Islet precursor cell (in vitro differentiated cells): ENCODE measurements around the gene CTXND1.

Source experiments
- DNase-seq: peaks from one replicate; pipeline ENCODE4 v3.0.0-alpha.2; 2018

The CTXND1 gene

GRCh38 chr15:80208758-80209734 is 43.0 kb downstream of the CTXND1 start:
- peak; percentile 79 for DNase-seq

GRCh38 chr15:80207887-80208286 is 44.1 kb downstream of the CTXND1 start:
- DNase-seq = no peak

GRCh38 chr15:80204231-80204630 is 47.8 kb downstream of the CTXND1 start:
- DNase-seq = peak; percentile 22

GRCh38 chr15:80203361-80203885 is 48.6 kb downstream of the CTXND1 start:
- peak; percentile 41 for DNase-seq

- DNase-seq = peak; percentile 53
Observed at GRCh38 chr15:80202641-80203360, 49.2 kb downstream of the CTXND1 start.

- DNase-seq = peak; percentile 16
Observed at GRCh38 chr15:80202016-80202315, 50.0 kb downstream of the CTXND1 start.

GRCh38 chr15:80201256-80202015 is 50.6 kb downstream of the CTXND1 start:
- peak; percentile 43 for DNase-seq

- no peak for DNase-seq
Observed at GRCh38 chr15:80199869-80200268, 52.1 kb downstream of the CTXND1 start.

- DNase-seq = peak; percentile 52
Observed at GRCh38 chr15:80199366-80199765, 52.6 kb downstream of the CTXND1 start.

- DNase-seq = peak; percentile 11
Observed at GRCh38 chr15:80194914-80195313, 57.1 kb downstream of the CTXND1 start.

GRCh38 chr15:80194186-80194585 is 57.8 kb downstream of the CTXND1 start:
- DNase-seq = peak; percentile 13

- DNase-seq = peak; percentile 21
Observed at GRCh38 chr15:80191897-80192595, 60.0 kb downstream of the CTXND1 start.

- no peak for DNase-seq
Observed at GRCh38 chr15:80191198-80191597, 60.8 kb downstream of the CTXND1 start.

- DNase-seq = no peak
Observed at GRCh38 chr15:80188251-80188650, 63.8 kb downstream of the CTXND1 start.

GRCh38 chr15:80186597-80186996 is 65.4 kb downstream of the CTXND1 start:
- DNase-seq = peak; percentile 1

GRCh38 chr15:80186066-80186465 is 65.9 kb downstream of the CTXND1 start:
- peak; percentile 37 for DNase-seq

GRCh38 chr15:80185152-80185551 is 66.9 kb downstream of the CTXND1 start:
- DNase-seq = peak; percentile 7

GRCh38 chr15:80184554-80184953 is 67.5 kb downstream of the CTXND1 start:
- DNase-seq = peak; percentile 33

GRCh38 chr15:80183886-80184285 is 68.1 kb downstream of the CTXND1 start:
- DNase-seq = peak; percentile 51

GRCh38 chr15:80183306-80183705 is 68.7 kb downstream of the CTXND1 start:
- DNase-seq = peak; percentile 28

GRCh38 chr15:80182611-80183261 is 69.3 kb downstream of the CTXND1 start:
- DNase-seq = peak; percentile 38

- no peak for DNase-seq
Observed at GRCh38 chr15:80180986-80181385, 71.0 kb downstream of the CTXND1 start.
